ENCODE measurements around the gene CCDC102B.
A peak's percentile ranks its signal among the peaks of the same experiment; 100 is the strongest.
"Not testable (repeated sequence)": the region's sequence is repeated elsewhere in the genome, so short reads cannot be mapped to it uniquely, and the experiment has no call there.

CCDC102B gene

GRCh38 chr18:68830256-68831045 lies 32.6 kb downstream of the CCDC102B start:
- no peak for DNase-seq

- no peak for DNase-seq
Measured at GRCh38 chr18:68833756-68834155, 35.9 kb downstream of the CCDC102B start.

- no peak for DNase-seq
Measured at GRCh38 chr18:68837665-68838451, 40.0 kb downstream of the CCDC102B start.

GRCh38 chr18:68839701-68840100 lies 41.8 kb downstream of the CCDC102B start:
- no peak for DNase-seq

- peak in 1 of 2 donors; percentile 6 for DNase-seq
Measured at GRCh38 chr18:68840554-68841263, 42.8 kb downstream of the CCDC102B start.

- no peak for DNase-seq
Measured at GRCh38 chr18:68841301-68841700, 43.4 kb downstream of the CCDC102B start.

- DNase-seq, result no peak
Measured at GRCh38 chr18:68842951-68843350, 45.1 kb downstream of the CCDC102B start.

GRCh38 chr18:68843473-68844089 lies 45.7 kb downstream of the CCDC102B start:
- no peak for DNase-seq

- peak in 1 of 2 donors; percentile 14 for DNase-seq
Measured at GRCh38 chr18:68847219-68847837, 49.4 kb downstream of the CCDC102B start.

- no peak for DNase-seq
Measured at GRCh38 chr18:68848242-68848641, 50.4 kb downstream of the CCDC102B start.

- no peak for DNase-seq
Measured at GRCh38 chr18:68854786-68855391, 57.0 kb downstream of the CCDC102B start.

GRCh38 chr18:68855491-68855890 lies 57.6 kb downstream of the CCDC102B start:
- no peak for DNase-seq

GRCh38 chr18:68861365-68861764 lies 63.5 kb downstream of the CCDC102B start:
- DNase-seq, result no peak

- no peak for DNase-seq
Measured at GRCh38 chr18:68865021-68865420, 67.1 kb downstream of the CCDC102B start.

GRCh38 chr18:68865503-68865902 lies 67.6 kb downstream of the CCDC102B start:
- DNase-seq, result no peak

GRCh38 chr18:68873003-68873402 lies 75.1 kb downstream of the CCDC102B start:
- no peak for DNase-seq

GRCh38 chr18:68874361-68874760 lies 76.5 kb downstream of the CCDC102B start:
- DNase-seq, result no peak

- not testable (repeated sequence) for DNase-seq
Measured at GRCh38 chr18:68879947-68880346, 82.1 kb downstream of the CCDC102B start.

GRCh38 chr18:68887410-68887809 lies 89.5 kb downstream of the CCDC102B start:
- DNase-seq, result no peak

GRCh38 chr18:68893354-68893753 lies 95.5 kb downstream of the CCDC102B start:
- no peak for DNase-seq

GRCh38 chr18:68897286-68897685 lies 99.4 kb downstream of the CCDC102B start:
- DNase-seq, result no peak

- no peak for DNase-seq
Measured at GRCh38 chr18:68909579-68909978, 111.7 kb downstream of the CCDC102B start.
